Lower lobe of right lung (tissue), 2 donors: Measurements from ENCODE around the gene CLSTN2. TPM values are rescaled to one million over a fixed set of nuclear protein-coding genes. Genes with fewer than 3 reads are reported as not detected.

Experiments used
- ATAC-seq, 2 donors: fragments of 200-7000 bp; cut with Tn5 transposase; one replicate each; pipeline ENCODE4 v1.9.1; 2020 to 2022; ENCODE audit warnings: mild to moderate bottlenecking in 2 of 2, moderate library complexity in 2 of 2
- DNase-seq: peaks from one replicate; pipeline ENCODE4 v3.0.0-alpha.2; 2020
- H3K27ac ChIP-seq: fragments of 200-600 bp; one replicate; pipeline ENCODE4 v1.8.0; 2022
- H3K27me3 ChIP-seq: fragments of 200-600 bp; one replicate; pipeline ENCODE4 v1.8.0; 2022; ENCODE audit warnings: low read depth
- H3K36me3 ChIP-seq: fragments of 200-600 bp; one replicate; pipeline ENCODE4 v1.8.0; 2022; ENCODE audit warnings: mild to moderate bottlenecking
- H3K4me1 ChIP-seq: fragments of 200-600 bp; one replicate; pipeline ENCODE4 v1.8.0; 2022
- H3K4me3 ChIP-seq: fragments of 200-600 bp; one replicate; pipeline ENCODE4 v1.8.0; 2022; ENCODE audit warnings: mild to moderate bottlenecking
- H3K9me3 ChIP-seq: fragments of 200-600 bp; one replicate; pipeline ENCODE4 v1.8.0; 2022
- intact Hi-C: fragments of 100-400 bp; cut with DNase I; formaldehyde crosslinking; loops from one replicate; pipeline ENCODE4 v1.11.0; 2022
- total RNA-seq: library from RNA; stranded (reverse); fragmentation: NEBNext Ultra II Directional; extraction: Animal tissue kit (Norgen Biotek cat#: 25700); gene quantifications from one replicate; pipeline ENCODE4 v1.2.1, GENCODE V29; 2021
- TF ChIP-seq, protein P1 (sequence below): fragments of 200-600 bp; IDR thresholded peaks from one replicate; pipeline ENCODE4 v1.8.0; 2022; ENCODE audit warnings: antibody characterized with exemption, mild to moderate bottlenecking
- donor health status: DM: no; HTN: yes; CAD: no; lungs with severe emphysema.

The CLSTN2 gene
- total RNA-seq, 1 donor from 2014 or later: 4.5 TPM

DNA sequence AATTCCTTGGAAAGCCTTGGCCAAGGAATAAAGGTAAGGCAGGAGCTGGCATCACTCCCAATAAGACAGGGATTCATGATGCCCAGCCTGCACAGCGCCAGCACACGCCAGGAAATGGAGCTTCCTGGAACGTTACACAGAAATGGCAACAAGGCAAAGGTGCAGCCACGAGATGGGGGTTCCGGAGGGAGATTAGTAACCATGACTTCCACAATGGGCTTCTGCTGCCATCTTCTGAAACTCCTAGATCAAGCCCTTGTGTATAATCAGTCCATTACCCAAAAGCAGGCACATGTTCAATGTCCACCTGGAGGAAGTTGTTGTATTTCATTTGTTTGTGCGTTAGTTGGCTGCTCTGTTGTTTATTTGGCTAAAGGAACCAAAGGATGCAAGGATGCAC, 611.7 kb downstream of the CLSTN2 start:
- Histone ChIP-seq H3K27me3 (no peaks in the 10 kb centered on the region), H3K9me3 (no peaks in the 10 kb centered on the region), H3K36me3 (no peaks in the 10 kb centered on the region), H3K4me1 (no peaks in the 10 kb centered on the region), H3K4me3 (no peak overlapping the region), H3K27ac (no peak overlapping the region)
- ATAC-seq (no peak), DNase-seq (no peak)
- TF ChIP-seq, protein P1, sequence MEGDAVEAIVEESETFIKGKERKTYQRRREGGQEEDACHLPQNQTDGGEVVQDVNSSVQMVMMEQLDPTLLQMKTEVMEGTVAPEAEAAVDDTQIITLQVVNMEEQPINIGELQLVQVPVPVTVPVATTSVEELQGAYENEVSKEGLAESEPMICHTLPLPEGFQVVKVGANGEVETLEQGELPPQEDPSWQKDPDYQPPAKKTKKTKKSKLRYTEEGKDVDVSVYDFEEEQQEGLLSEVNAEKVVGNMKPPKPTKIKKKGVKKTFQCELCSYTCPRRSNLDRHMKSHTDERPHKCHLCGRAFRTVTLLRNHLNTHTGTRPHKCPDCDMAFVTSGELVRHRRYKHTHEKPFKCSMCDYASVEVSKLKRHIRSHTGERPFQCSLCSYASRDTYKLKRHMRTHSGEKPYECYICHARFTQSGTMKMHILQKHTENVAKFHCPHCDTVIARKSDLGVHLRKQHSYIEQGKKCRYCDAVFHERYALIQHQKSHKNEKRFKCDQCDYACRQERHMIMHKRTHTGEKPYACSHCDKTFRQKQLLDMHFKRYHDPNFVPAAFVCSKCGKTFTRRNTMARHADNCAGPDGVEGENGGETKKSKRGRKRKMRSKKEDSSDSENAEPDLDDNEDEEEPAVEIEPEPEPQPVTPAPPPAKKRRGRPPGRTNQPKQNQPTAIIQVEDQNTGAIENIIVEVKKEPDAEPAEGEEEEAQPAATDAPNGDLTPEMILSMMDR: no peak
- intact Hi-C loops: no loop called here

DNA sequence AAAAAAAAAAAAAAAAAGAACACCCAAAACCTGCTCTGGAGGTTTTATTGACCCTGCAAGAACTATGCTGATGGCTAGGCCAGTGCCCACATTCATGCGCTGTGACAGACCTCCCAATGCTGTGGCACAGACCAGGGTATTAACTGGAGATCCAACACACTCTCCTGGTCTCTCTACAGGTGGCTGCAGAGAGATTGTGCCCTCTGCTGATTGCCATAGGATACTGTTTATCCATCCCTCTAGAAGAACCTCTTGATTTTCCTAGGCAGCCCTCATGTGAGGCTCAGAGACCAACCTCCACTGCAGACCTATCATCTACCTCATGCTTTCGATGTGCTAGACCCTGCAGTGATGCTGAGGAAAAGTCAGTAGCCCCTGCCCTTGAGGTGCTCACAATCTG, 617.4 kb downstream of the CLSTN2 start:
- DNase-seq (no peak), ATAC-seq (no peak)
- TF ChIP-seq, protein P1: no peak
- no peaks in the 10 kb centered on the region for H3K36me3 ChIP-seq
- no peak overlapping the region for H3K27ac ChIP-seq
- no peaks in the 10 kb centered on the region for H3K4me1 ChIP-seq
- intact Hi-C loops: no loop called here
- no peaks in the 10 kb centered on the region for H3K27me3 ChIP-seq
- H3K9me3 ChIP-seq: no peaks in the 10 kb centered on the region
- no peak overlapping the region for H3K4me3 ChIP-seq

DNA sequence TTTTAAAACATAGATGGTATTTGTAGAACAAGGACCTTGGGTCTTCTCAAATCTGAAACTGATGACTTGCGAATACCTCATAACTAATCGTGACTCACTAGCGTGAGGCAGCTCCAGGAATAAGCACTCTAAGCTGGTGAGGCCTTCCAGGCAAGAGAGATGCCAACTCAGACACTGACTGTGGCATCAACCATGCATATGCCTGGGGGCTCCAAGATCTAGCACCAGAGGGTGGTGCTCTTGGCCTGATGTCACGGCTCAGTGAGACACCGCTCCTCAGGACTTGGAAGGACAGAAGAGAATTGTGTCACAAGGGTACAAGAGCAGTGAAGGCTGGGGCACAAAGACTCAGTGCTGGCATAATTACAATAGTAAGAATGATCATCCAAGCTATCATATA, 617.9 kb downstream of the CLSTN2 start:
- no peak for DNase-seq
- Histone ChIP-seq H3K36me3 (no peaks in the 10 kb centered on the region), H3K9me3 (no peaks in the 10 kb centered on the region), H3K27ac (no peak overlapping the region), H3K4me3 (no peak overlapping the region), H3K4me1 (no peaks in the 10 kb centered on the region), H3K27me3 (no peaks in the 10 kb centered on the region)
- ATAC-seq: no peak
- TF ChIP-seq, protein P1: no peak
- intact Hi-C loops: no loop called here

DNA sequence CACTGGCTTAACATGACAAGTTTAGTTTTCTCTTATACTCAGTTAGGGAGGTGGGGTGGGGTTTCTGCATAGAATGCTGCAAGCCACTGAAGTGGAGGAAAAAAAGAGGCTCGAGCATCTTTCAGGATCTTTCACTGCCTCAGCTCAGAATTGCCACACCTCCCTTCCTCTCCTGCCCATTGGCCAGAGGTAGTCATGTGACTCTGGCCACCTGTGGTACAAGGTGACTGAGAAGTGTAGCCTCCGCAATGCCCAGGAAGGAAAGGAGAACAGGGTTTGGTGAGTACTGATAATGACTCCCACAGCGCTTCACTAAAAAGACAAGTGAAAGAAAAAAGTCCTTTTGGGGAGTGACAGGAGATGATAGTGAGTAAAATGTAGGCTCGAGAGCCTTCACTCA, 618.6 kb downstream of the CLSTN2 start:
- no peaks in the 10 kb centered on the region for H3K9me3 ChIP-seq
- TF ChIP-seq, protein P1: no peak
- DNase-seq: no peak
- ATAC-seq: no peak
- no peaks in the 10 kb centered on the region for H3K4me1 ChIP-seq
- intact Hi-C loops: no loop called here
- no peaks in the 10 kb centered on the region for H3K27me3 ChIP-seq
- H3K4me3 ChIP-seq: no peak overlapping the region
- no peak overlapping the region for H3K27ac ChIP-seq
- H3K36me3 ChIP-seq: no peaks in the 10 kb centered on the region

DNA sequence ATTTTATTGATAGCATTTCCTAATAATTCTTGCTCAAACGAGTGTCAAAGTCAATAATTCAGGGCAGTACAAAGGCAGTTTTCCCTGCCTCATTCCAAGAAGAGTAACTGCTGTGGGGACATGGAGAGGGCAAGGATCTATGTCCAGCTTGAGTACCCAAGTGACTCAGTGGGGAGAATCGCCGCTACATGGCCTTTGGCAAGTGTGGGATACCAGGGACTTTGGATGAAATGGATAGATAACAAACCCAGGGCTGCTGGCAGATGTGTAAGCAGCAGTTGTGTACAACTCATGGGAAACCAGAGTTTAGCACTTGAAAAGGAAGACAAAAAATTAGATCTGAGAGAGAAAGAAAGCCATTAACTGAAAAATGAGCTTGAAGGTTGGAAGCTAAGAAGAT, 620.7 kb downstream of the CLSTN2 start:
- intact Hi-C loops: no loop called here
- no peak for ATAC-seq
- TF ChIP-seq, protein P1: no peak
- Histone ChIP-seq H3K27me3 (no peaks in the 10 kb centered on the region), H3K4me3 (no peak overlapping the region), H3K27ac (no peak overlapping the region), H3K36me3 (no peaks in the 10 kb centered on the region), H3K9me3 (no peaks in the 10 kb centered on the region), H3K4me1 (no peaks in the 10 kb centered on the region)
- DNase-seq: no peak

DNA sequence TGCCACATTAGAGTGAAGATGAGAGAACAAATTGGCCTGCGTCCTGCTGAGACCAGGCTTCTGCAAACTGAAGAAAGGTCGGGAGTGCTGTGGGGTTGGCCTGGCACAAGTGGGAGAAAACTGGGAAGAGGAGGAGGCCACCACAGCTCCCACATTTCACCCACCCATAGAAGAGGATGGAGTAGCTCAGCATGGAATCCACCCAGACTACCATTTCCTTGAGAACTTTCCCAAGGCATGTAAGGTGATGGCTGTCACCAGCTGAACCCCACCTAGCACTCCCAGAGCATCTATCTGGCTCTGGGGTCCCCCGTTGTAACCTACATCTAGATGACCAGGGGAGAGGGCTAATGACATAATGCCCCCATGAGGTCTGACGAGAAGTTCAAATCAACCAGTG, 622.5 kb downstream of the CLSTN2 start:
- ATAC-seq: no peak
- intact Hi-C loops: no loop called here
- TF ChIP-seq, protein P1: no peak

More for the DNA sequence above, 622.5 kb downstream of the CLSTN2 start:
- H3K4me3 ChIP-seq: no peak overlapping the region
- no peaks in the 10 kb centered on the region for H3K36me3 ChIP-seq
- no peaks in the 10 kb centered on the region for H3K9me3 ChIP-seq
- no peak for DNase-seq
- no peak overlapping the region for H3K27ac ChIP-seq
- no peaks in the 10 kb centered on the region for H3K27me3 ChIP-seq
- H3K4me1 ChIP-seq: no peaks in the 10 kb centered on the region
